Neutrophil (primary cell): ENCODE results near the gene KRT33B.
"Not testable (repeated sequence)": the region's sequence is repeated elsewhere in the genome, so short reads cannot be mapped to it uniquely, and the experiment has no call there.

ENCODE experiments used
- H3K27ac ChIP-seq: fragments of 200-600 bp; sonication (generic); 2 replicates; pipeline ENCODE4 v1.5.1; 2016; ENCODE audit warnings: mild to moderate bottlenecking, moderate library complexity
- H3K27me3 ChIP-seq: fragments of 200-600 bp; sonication (generic); 2 replicates; pipeline ENCODE4 v1.6.0; 2016; ENCODE audit warnings: mild to moderate bottlenecking
- H3K36me3 ChIP-seq: fragments of 200-600 bp; sonication (generic); 2 replicates; pipeline ENCODE4 v1.5.1; 2017
- H3K4me1 ChIP-seq, 2 experiments: fragments of 200-600 bp in 1 of 2; sonication (generic) in 1 of 2; 1 replicate in 1 of 2; 2 replicates in 1 of 2; pipeline versions ENCODE4 v1.5.1 to v1.6.1; 2013 to 2016; ENCODE audit warnings: low read depth in 1 of 2, low read length in 1 of 2, mild to moderate bottlenecking in 1 of 2, moderate library complexity in 1 of 2; ENCODE audit not compliant: control insufficient read depth in 1 of 2, insufficient read depth in 1 of 2
- H3K4me3 ChIP-seq, 2 experiments: fragments of 200-600 bp in 1 of 2; sonication (generic) in 1 of 2; 1 replicate in 1 of 2; 2 replicates in 1 of 2; pipeline ENCODE4 v1.5.1; 2013 to 2016; ENCODE audit warnings: low read depth in 1 of 2, low read length in 1 of 2, mild to moderate bottlenecking in 1 of 2, moderate library complexity in 1 of 2
- H3K9me3 ChIP-seq: fragments of 200-600 bp; sonication (generic); 2 replicates; pipeline ENCODE4 v1.5.1; 2016
- TF ChIP-seq, protein P1 (sequence below): fragments of 200-600 bp; sonication (generic); IDR thresholded peaks from 2 replicates; pipeline ENCODE4 v1.5.1; 2016; ENCODE audit warnings: antibody characterized with exemption

Gene KRT33B

DNA sequence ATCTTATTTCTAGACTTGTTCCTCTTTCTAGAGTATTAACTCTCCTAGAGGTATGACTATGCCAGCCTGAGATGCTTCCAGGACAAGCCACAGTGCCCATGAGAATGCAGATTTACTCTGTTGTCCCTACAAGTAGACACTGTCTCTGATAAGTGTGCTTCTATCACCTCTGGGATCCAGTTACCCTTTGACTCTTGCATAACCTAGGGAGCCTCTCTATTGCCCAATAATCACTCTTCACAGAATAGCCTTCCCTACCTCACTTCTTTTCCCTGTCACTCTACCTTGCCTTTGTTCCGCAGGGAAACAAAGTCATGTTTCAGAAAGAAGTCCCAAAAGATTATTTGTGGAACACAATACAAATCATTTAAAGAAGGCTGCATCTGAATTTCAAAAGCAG lies 14.1 kb upstream of the KRT33B start:
- Histone ChIP-seq H3K4me1 (no peaks in the 10 kb centered on the region), H3K27me3 (peaks cover 46% of the 10 kb centered on the region), H3K9me3 (no peaks in the 10 kb centered on the region), H3K27ac (no peak overlapping the region), H3K36me3 (no peaks in the 10 kb centered on the region), H3K4me3 (no peak overlapping the region)
- TF ChIP-seq, protein P1, sequence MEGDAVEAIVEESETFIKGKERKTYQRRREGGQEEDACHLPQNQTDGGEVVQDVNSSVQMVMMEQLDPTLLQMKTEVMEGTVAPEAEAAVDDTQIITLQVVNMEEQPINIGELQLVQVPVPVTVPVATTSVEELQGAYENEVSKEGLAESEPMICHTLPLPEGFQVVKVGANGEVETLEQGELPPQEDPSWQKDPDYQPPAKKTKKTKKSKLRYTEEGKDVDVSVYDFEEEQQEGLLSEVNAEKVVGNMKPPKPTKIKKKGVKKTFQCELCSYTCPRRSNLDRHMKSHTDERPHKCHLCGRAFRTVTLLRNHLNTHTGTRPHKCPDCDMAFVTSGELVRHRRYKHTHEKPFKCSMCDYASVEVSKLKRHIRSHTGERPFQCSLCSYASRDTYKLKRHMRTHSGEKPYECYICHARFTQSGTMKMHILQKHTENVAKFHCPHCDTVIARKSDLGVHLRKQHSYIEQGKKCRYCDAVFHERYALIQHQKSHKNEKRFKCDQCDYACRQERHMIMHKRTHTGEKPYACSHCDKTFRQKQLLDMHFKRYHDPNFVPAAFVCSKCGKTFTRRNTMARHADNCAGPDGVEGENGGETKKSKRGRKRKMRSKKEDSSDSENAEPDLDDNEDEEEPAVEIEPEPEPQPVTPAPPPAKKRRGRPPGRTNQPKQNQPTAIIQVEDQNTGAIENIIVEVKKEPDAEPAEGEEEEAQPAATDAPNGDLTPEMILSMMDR, result no peak

DNA sequence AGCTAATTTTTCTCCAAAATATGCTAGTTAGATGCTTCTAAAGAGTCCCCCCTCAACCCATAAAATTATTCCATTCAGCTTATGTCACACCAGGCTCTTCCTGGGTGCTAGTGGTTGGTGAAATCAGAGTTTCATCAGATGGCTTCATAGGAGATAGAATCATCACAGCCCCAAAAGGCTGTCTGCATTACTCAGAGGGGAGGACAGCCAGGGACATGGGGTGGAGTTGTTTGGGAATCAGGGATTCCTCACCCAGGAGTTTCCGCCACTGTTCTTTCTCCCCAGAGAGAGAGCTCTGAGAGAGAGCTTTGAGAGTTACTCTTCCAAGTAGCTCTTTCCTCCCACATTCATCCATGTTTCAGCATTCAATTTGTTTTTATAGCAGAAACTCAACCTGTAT lies 12.8 kb upstream of the KRT33B start:
- no peak overlapping the region for H3K27ac ChIP-seq
- TF ChIP-seq, protein P1, result no peak
- H3K36me3 ChIP-seq, result no peaks in the 10 kb centered on the region
- peaks cover 43% of the 10 kb centered on the region for H3K27me3 ChIP-seq
- no peak overlapping the region for H3K4me3 ChIP-seq
- no peaks in the 10 kb centered on the region for H3K9me3 ChIP-seq
- no peaks in the 10 kb centered on the region for H3K4me1 ChIP-seq

DNA sequence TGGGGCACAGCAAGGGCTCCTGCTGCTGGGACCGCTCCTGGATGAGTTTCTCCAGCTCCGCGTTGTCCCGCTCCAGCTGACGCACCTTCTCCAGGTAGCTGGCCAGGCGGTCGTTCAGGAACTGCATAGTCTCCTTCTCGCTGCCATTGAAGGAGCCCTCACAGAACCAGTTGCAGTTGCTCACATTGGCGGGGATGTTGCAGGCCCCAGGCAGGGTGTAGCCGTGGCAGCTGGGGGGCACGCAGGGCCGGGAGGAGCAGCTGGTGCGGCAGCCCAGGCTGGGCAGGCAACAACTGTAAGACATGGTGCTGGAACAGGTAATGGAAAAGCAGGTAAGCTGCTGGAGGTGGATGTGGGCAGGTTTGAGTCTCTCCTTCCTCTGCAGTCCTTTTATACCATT lies 12.3 kb upstream of the KRT33B start, which contains the start of gene KRT34:
KRT34 (minus strand) TSS at position 364 of the 400 bp plus-strand sequence; CDS start at position 304, 60 bp downstream.
- H3K9me3 ChIP-seq, H3K36me3 ChIP-seq, H3K4me3 ChIP-seq, H3K4me1 ChIP-seq, H3K27ac ChIP-seq: not testable (repeated sequence)
- H3K27me3 ChIP-seq, result peaks cover 48% of the 10 kb centered on the region

DNA sequence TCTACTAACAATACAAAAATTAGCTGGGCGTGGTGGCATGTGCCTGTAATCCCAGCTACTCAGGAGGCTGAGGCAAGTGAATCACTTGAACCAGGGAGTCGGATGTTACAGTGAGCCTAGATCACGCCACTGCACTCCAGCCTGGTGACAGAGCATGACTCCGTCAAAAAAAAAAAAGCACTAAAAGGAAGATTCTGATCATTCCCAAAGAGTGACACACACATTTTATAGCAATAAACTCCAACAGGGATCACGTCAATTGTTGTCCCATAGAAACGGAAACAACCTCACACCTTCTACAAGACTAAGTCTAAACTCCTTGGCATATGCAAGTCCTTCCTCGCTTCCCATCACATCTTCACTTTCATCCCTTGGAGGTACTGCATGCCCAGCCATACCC lies 10.5 kb upstream of the KRT33B start:
- not testable (repeated sequence) for H3K27ac ChIP-seq

DNA sequence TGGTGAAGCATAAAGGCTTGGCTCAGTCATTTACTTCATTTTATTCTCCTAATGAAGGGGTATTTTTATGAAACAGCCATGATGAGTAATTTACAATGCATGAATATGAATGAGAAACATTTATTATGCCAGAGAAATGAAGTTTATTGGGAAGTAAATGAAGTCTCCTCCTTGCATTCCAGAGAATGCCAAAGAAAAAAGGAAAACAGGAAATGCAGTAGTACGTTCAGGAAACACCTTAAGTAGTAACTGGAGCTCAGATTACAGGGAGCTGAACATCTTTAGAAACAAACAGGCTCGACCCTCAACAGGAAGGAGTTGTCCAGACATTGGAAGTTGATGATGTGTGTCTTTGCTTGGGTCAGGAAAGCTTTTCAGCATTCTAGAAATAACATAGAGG lies 7.9 kb upstream of the KRT33B start:
- Histone ChIP-seq H3K27ac (no peak overlapping the region), H3K4me3 (no peak overlapping the region), H3K27me3 (peaks cover 74% of the 10 kb centered on the region), H3K4me1 (no peaks in the 10 kb centered on the region), H3K36me3 (no peaks in the 10 kb centered on the region), H3K9me3 (no peaks in the 10 kb centered on the region)
- TF ChIP-seq, protein P1, result no peak

More for the DNA sequence above, 10.5 kb upstream of the KRT33B start:
- not testable (repeated sequence) for H3K4me3 ChIP-seq, H3K36me3 ChIP-seq, H3K9me3 ChIP-seq, H3K4me1 ChIP-seq
- H3K27me3 ChIP-seq, result peaks cover 53% of the 10 kb centered on the region

DNA sequence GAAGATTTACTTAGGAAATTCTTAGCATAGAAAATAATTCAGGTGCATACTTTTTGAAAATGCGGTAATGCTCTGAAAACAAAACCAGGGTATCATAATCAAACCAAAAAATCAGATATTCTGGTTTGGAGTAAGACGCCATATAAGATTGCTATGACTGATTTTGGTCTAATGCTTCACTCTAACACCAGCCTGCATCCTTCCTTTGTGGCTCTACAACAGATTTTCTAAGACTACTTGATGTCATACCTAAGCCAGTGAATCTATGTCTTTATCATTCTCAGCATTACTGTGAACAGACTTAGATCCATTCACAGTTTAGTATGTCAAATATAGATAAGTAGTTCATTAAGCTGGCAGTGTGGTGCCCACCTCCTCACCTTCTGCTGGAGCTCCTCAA lies 590 bp downstream of the KRT33B start:
- Histone ChIP-seq H3K27me3 (peaks cover 65% of the 10 kb centered on the region), H3K4me3 (no peak overlapping the region), H3K4me1 (no peaks in the 10 kb centered on the region), H3K27ac (no peak overlapping the region), H3K9me3 (no peaks in the 10 kb centered on the region), H3K36me3 (no peaks in the 10 kb centered on the region)
- TF ChIP-seq, protein P1, result no peak
